ENCODE measurements around the gene CERS3. TPM values are rescaled to one million over a fixed set of nuclear protein-coding genes. Genes with fewer than 3 reads are reported as not detected.

The CERS3 gene
- total RNA-seq, 1 donor from 2014 or later: 0.69 TPM

GRCh38 chr15:100355342-100355741 is 173.4 kb downstream of the CERS3 start:
- H3K36me3 Mint-ChIP-seq: no peaks in the 10 kb centered on the region
- no peak for DNase-seq (ENCODE audit: low spot score in 2 of 2, unreplicated experiment in 2 of 2)
- H3K4me3 Mint-ChIP-seq: no peak overlapping the region
- H3K4me1 Mint-ChIP-seq: peaks cover 5% of the 10 kb centered on the region
- peaks cover 37% of the 10 kb centered on the region for H3K9me3 Mint-ChIP-seq
- no peak overlapping the region for H3K27ac Mint-ChIP-seq
- TF ChIP-seq CTCF (IDR thresholded peaks at IDR 0.05; ENCODE audit: unreplicated experiment): no peak
- peaks cover 46% of the 10 kb centered on the region for H3K27me3 Mint-ChIP-seq (ENCODE audit: low read depth)

- Mint-ChIP-seq H3K4me3 (no peak overlapping the region), H3K27ac (no peak overlapping the region), H3K27me3 (ENCODE audit: low read depth) (peaks cover 34% of the 10 kb centered on the region), H3K4me1 (peaks cover 7% of the 10 kb centered on the region), H3K9me3 (peaks cover 18% of the 10 kb centered on the region), H3K36me3 (no peaks in the 10 kb centered on the region)
- no peak for TF ChIP-seq CTCF (IDR thresholded peaks at IDR 0.05; ENCODE audit: unreplicated experiment)
- DNase-seq (ENCODE audit: low spot score in 2 of 2, unreplicated experiment in 2 of 2): no peak
Observed at GRCh38 chr15:100353449-100353848, 175.3 kb downstream of the CERS3 start.

- Mint-ChIP-seq H3K4me3 (peak overlapping the region; percentile 88), H3K36me3 (no peaks in the 10 kb centered on the region), H3K9me3 (peaks cover 11% of the 10 kb centered on the region), H3K27me3 (ENCODE audit: low read depth) (peaks cover 21% of the 10 kb centered on the region), H3K27ac (peak overlapping the region; percentile 91), H3K4me1 (peaks cover 7% of the 10 kb centered on the region)
- DNase-seq (ENCODE audit: low spot score in 2 of 2, unreplicated experiment in 2 of 2): no peak
- no peak for TF ChIP-seq CTCF (IDR thresholded peaks at IDR 0.05; ENCODE audit: unreplicated experiment)
Observed at GRCh38 chr15:100350434-100351226, 178.1 kb downstream of the CERS3 start.

Other genes starting within 250 kb of the CERS3 start
- gene ADAMTS17, start 187.0 kb downstream of the CERS3 start, total RNA-seq: 39.4 to 42.1 TPM (median 40.2 TPM) in 3 replicates
- gene LINS1, start 73.2 kb upstream of the CERS3 start, total RNA-seq: 13.1 to 17.0 TPM (median 14.8 TPM) in 3 replicates
- gene ASB7, start 73.6 kb upstream of the CERS3 start, total RNA-seq: 14.4 to 16.0 TPM (median 15.5 TPM) in 3 replicates

Data from mesothelial cell of epicardium (in vitro differentiated cells).